Vagina (tissue), 2 donors: ENCODE results near the gene C15orf62. TPM values are rescaled to one million over a fixed set of nuclear protein-coding genes. Genes with fewer than 3 reads are reported as not detected.

Source experiments
- DNase-seq, 2 donors: peaks; one replicate each; pipeline ENCODE4 v3.0.0-alpha.2; 2017; ENCODE audit errors: extremely low spot score in 2 of 2
- H3K27ac ChIP-seq: fragments of 200-600 bp; sonication (generic); one replicate; pipeline ENCODE4 v1.5.1; 2019
- H3K27me3 ChIP-seq: fragments of 200-600 bp; sonication (generic); one replicate; pipeline ENCODE4 v1.5.1; 2019
- H3K36me3 ChIP-seq, 2 donors: fragments of 200-600 bp; sonication (generic); one replicate each; pipeline ENCODE4 v1.5.1; 2017 to 2019
- H3K4me1 ChIP-seq: fragments of 200-600 bp; sonication (generic); one replicate; pipeline ENCODE4 v1.5.1; 2019
- H3K4me3 ChIP-seq, 2 donors: fragments of 200-600 bp; sonication (generic); 1 replicate in 1 of 2; 2 replicates in 1 of 2; pipeline ENCODE4 v1.5.1; 2016 to 2019
- H3K9me3 ChIP-seq: fragments of 200-600 bp; sonication (generic); one replicate; pipeline ENCODE4 v1.5.1; 2019
- CTCF ChIP-seq, 3 experiments: fragments of 450-650 bp in 2 of 3; fragments of 200-600 bp in 1 of 3; sonication (generic) in 1 of 3; IDR thresholded peaks; one replicate each; pipeline ENCODE4 v1.5.1; 2017 to 2019; ENCODE audit warnings: antibody characterized with exemption in 3 of 3, mild to moderate bottlenecking in 2 of 3, moderate library complexity in 2 of 3
- POLR2A ChIP-seq, 2 donors: fragments of 450-650 bp; IDR thresholded peaks; one replicate each; pipeline ENCODE4 v1.6.1; 2017; ENCODE audit warnings: antibody characterized with exemption in 2 of 2, mild to moderate bottlenecking in 2 of 2, moderate library complexity in 2 of 2
- POLR2AphosphoS5 ChIP-seq, 2 donors: sonication (generic); formaldehyde crosslinking; IDR thresholded peaks; one replicate each; pipeline ENCODE4 v1.9.0; 2017; ENCODE audit warnings: antibody characterized with exemption in 2 of 2, mild to moderate bottlenecking in 2 of 2, low read depth in 1 of 2; ENCODE audit not compliant: insufficient read depth in 1 of 2
- intact Hi-C: fragments of 100-400 bp; cut with DNase I; formaldehyde crosslinking; loops from one replicate; pipeline ENCODE4 v1.15.1; 2023
- total RNA-seq: library from RNA; depleted of rRNA; stranded (reverse); fragments of >200 nt; gene quantifications from one replicate; pipeline ENCODE4 v1.2.3, GENCODE V29; 2016

The C15orf62 gene
- total RNA-seq, 1 donor from 2014 or later: 2.9 TPM

- peaks cover 35% of the 10 kb centered on the region for H3K4me1 ChIP-seq
- H3K27ac ChIP-seq: peak overlapping the region; percentile 96
- peaks cover 0 to 12% of the 10 kb centered on the region in 2 donors for H3K36me3 ChIP-seq
- TF ChIP-seq CTCF (IDR thresholded peaks at IDR 0.05) (no peak), POLR2A (IDR thresholded peaks at IDR 0.05) (no peak), POLR2AphosphoS5 (IDR thresholded peaks at IDR 0.05; ENCODE audit: insufficient read depth in 1 of 2, low read depth in 1 of 2) (no peak)
- no peaks in the 10 kb centered on the region for H3K9me3 ChIP-seq
- intact Hi-C loops: loop anchor here (1.0 kb wide), 1 partner anchor 44 kb away; the partner anchor contains the start of gene GCHFR
- DNase-seq: no peak
- H3K27me3 ChIP-seq: no peaks in the 10 kb centered on the region
- H3K4me3 ChIP-seq: peak overlapping the region; percentile 69 to 86
Measured at GRCh38 chr15:40807888-40808461, 38.2 kb downstream of the C15orf62 start.

DNA sequence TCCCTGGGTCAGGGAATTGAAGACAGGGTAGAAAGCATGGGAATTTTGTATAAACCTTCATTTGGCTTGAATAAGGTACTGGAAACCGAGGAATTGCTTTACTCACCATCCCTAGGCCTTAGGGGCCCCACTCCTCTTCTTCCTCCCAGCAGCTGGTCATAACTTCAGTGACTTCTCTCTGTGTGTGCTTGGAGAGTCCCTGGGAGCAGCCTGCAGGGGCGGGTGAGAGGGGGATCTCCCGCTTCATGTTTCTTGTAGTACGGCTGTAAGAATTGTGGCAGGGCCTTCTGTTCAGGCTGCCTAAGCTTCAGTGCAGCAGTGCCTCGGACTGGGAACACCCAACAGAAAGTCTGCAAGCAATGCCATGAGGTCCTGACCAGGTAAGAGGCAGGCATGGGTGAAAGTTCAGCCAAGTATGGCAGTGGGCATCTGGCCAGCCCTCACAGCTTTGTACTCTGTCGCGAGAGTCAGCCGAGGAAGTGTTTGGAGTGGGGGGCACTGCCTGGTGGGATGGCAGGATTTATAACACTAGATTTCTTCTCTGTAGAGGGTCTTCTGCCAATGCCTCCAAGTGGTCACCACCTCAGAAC lies 39.2 kb downstream of the C15orf62 start:
- Histone ChIP-seq H3K27me3 (no peaks in the 10 kb centered on the region), H3K27ac (no peak overlapping the region), H3K36me3 (peaks cover 0 to 18% of the 10 kb centered on the region in 2 donors), H3K4me3 (no peak overlapping the region), H3K4me1 (peaks cover 31% of the 10 kb centered on the region), H3K9me3 (no peaks in the 10 kb centered on the region)
- no peak for DNase-seq
- TF ChIP-seq POLR2AphosphoS5 (IDR thresholded peaks at IDR 0.05; ENCODE audit: insufficient read depth in 1 of 2, low read depth in 1 of 2) (no peak), POLR2A (IDR thresholded peaks at IDR 0.05) (no peak), CTCF (IDR thresholded peaks at IDR 0.05) (no peak)
- intact Hi-C loops: loop anchor here (1.0 kb wide), 1 partner anchor 45 kb away; the partner anchor contains the start of gene GCHFR

GRCh38 chr15:40812721-40813425 lies 43.1 kb downstream of the C15orf62 start:
- H3K4me3 ChIP-seq: no peak overlapping the region
- peaks cover 13% of the 10 kb centered on the region for H3K4me1 ChIP-seq
- peaks cover 0 to 23% of the 10 kb centered on the region in 2 donors for H3K36me3 ChIP-seq
- intact Hi-C loops: no loop called here
- no peaks in the 10 kb centered on the region for H3K27me3 ChIP-seq
- no peak for DNase-seq
- no peaks in the 10 kb centered on the region for H3K9me3 ChIP-seq
- H3K27ac ChIP-seq: no peak overlapping the region
- TF ChIP-seq POLR2A (IDR thresholded peaks at IDR 0.05): no peak
- no peak for TF ChIP-seq CTCF (IDR thresholded peaks at IDR 0.05)
- no peak for TF ChIP-seq POLR2AphosphoS5 (IDR thresholded peaks at IDR 0.05; ENCODE audit: insufficient read depth in 1 of 2, low read depth in 1 of 2)

GRCh38 chr15:40815042-40815698 lies 45.4 kb downstream of the C15orf62 start:
- TF ChIP-seq CTCF (IDR thresholded peaks at IDR 0.05): no peak
- TF ChIP-seq POLR2AphosphoS5 (IDR thresholded peaks at IDR 0.05; ENCODE audit: insufficient read depth in 1 of 2, low read depth in 1 of 2): no peak
- TF ChIP-seq POLR2A (IDR thresholded peaks at IDR 0.05): no peak
- intact Hi-C loops: no loop called here
- no peak overlapping the region for H3K4me3 ChIP-seq
- H3K4me1 ChIP-seq: no peaks in the 10 kb centered on the region
- H3K27me3 ChIP-seq: no peaks in the 10 kb centered on the region
- no peak for DNase-seq
- H3K36me3 ChIP-seq: peaks cover 0 to 23% of the 10 kb centered on the region in 2 donors
- H3K9me3 ChIP-seq: no peaks in the 10 kb centered on the region
- no peak overlapping the region for H3K27ac ChIP-seq
